ENCODE measurements around the gene RPL36A. TPM values are rescaled to one million over a fixed set of nuclear protein-coding genes. Genes with fewer than 3 reads are reported as not detected.

RPL36A gene
- total and polyA plus RNA-seq, 9 of the 15 experiments (the other 6 are each of a cell fraction or from before 2014, with no cell fraction given): 412 to 4,539 (median 3,209) TPM

- TF ChIP-seq ZNF707 (CRISPR knock-in tag; conservative IDR thresholded peaks at IDR 0.05) (no peak), PHB (CRISPR knock-in tag; IDR thresholded peaks at IDR 0.05) (no peak), HDAC2 (IDR thresholded peaks at IDR 0.05) (0 out of 2 replicates have a peak, but pooled peaks have one; percentile 23), KAT7 (CRISPR knock-in tag; IDR thresholded peaks at IDR 0.05; ENCODE audit: borderline replicate concordance) (no peak), EP400 (IDR thresholded peaks at IDR 0.05) (peak; percentile 70), MEIS2 (IDR thresholded peaks at IDR 0.05; ENCODE audit: partially characterized antibody) (peak; percentile 26), ZNF282 (CRISPR knock-in tag; IDR thresholded peaks at IDR 0.05) (no peak), RNF2 (IDR thresholded peaks at IDR 0.05) (no peak; the same call in 1 of the 2 replicates), EGR1 (conservative IDR thresholded peaks at IDR 0.05) (peak; percentile 91), WHSC1 (IDR thresholded peaks at IDR 0.05; ENCODE audit: low read length) (no peak), NELFE (IDR thresholded peaks at IDR 0.05; ENCODE audit: insufficient read depth, insufficient read length) (no peak), CBX8 (IDR thresholded peaks at IDR 0.05; ENCODE audit: borderline replicate concordance, extremely low read depth, low read depth, low read length, poor library complexity, severe bottlenecking) (no peak), ATF1 (CRISPR knock-in tag; IDR thresholded peaks at IDR 0.05) (no peak), ATF1 (tag; IDR thresholded peaks at IDR 0.05) (0 out of 2 replicates have a peak, but pooled peaks have one; percentile 3), ZNF785 (CRISPR knock-in tag; IDR thresholded peaks at IDR 0.05) (no peak), HIVEP1 (CRISPR knock-in tag; IDR thresholded peaks at IDR 0.05) (no peak), BMI1 (IDR thresholded peaks at IDR 0.05; ENCODE audit: low read length) (no peak), CTCF (IDR thresholded peaks at IDR 0.05 in 2 of 3, conservative IDR thresholded peaks at IDR 0.05 in 1 of 3; ENCODE audit: insufficient read depth in 2 of 3, low read depth in 1 of 3, low read length in 3 of 3) (no peak), RNF219 (CRISPR knock-in tag; IDR thresholded peaks at IDR 0.05) (no peak), PTBP1 (IDR thresholded peaks at IDR 0.05; ENCODE audit: low read depth, low read length) (no peak), RBM17 (IDR thresholded peaks at IDR 0.05; ENCODE audit: borderline replicate concordance, low read depth, low read length) (no peak)
Observed at GRCh38 chrX:101385795-101386541, 4.8 kb upstream of the RPL36A start, which contains the start of gene BTK (continued).

Measured in K562 (cell line).